CD14-positive monocyte (primary cell): ENCODE measurements around the gene ADNP2. TPM values are rescaled to one million over a fixed set of nuclear protein-coding genes. Genes with fewer than 3 reads are reported as not detected.

Experiments used
- DNase-seq, 3 donors: peaks; one replicate each; pipeline ENCODE4 v3.0.0-alpha.2; 2011 to 2022
- H2AFZ ChIP-seq: 2 replicates; pipeline ENCODE4 v1.6.0; 2012; ENCODE audit warnings: mild to moderate bottlenecking, low read depth, low read length, inconsistent platforms; ENCODE audit not compliant: insufficient read depth, poor library complexity, severe bottlenecking
- H3K27ac ChIP-seq, 2 donors: 1 replicate in 1 of 2; 2 replicates in 1 of 2; pipeline ENCODE4 v1.5.1; 2012 to 2013; ENCODE audit warnings: low read length in 2 of 2, control low read depth in 1 of 2, inconsistent platforms in 1 of 2, low read depth in 1 of 2, mild to moderate bottlenecking in 1 of 2
- H3K27me3 ChIP-seq, 2 donors: one replicate each; pipeline versions ENCODE4 v1.6.0 to v1.6.1; 2011 to 2013; ENCODE audit warnings: low read length in 2 of 2; ENCODE audit not compliant: control insufficient read depth in 2 of 2, insufficient read depth in 2 of 2
- H3K36me3 ChIP-seq, 2 donors: replicated peaks in 1 of 2; 1 replicate in 1 of 2; 2 replicates in 1 of 2; pipeline versions ENCODE4 v1.5.1 to v1.6.1; 2012 to 2013; ENCODE audit warnings: low read length in 2 of 2, control low read depth in 1 of 2, inconsistent platforms in 1 of 2, mild to moderate bottlenecking in 1 of 2; ENCODE audit not compliant: insufficient read depth in 2 of 2, control insufficient read depth in 1 of 2
- H3K4me1 ChIP-seq, 2 donors: 1 replicate in 1 of 2; 2 replicates in 1 of 2; pipeline versions ENCODE4 v1.5.1 to v1.6.1; 2012 to 2013; ENCODE audit warnings: low read length in 2 of 2, control low read depth in 1 of 2, inconsistent platforms in 1 of 2, mild to moderate bottlenecking in 1 of 2, moderate library complexity in 1 of 2; ENCODE audit not compliant: insufficient read depth in 2 of 2, control insufficient read depth in 1 of 2
- H3K4me2 ChIP-seq: replicated peaks from 2 replicates; pipeline ENCODE3; 2012; ENCODE audit warnings: low read length, moderate library complexity, mild to moderate bottlenecking; ENCODE audit not compliant: poor library complexity, severe bottlenecking; ENCODE audit errors: extremely low read depth
- H3K4me3 ChIP-seq, 3 experiments: fragments of 200-600 bp in 1 of 3; sonication (generic) in 1 of 3; replicated peaks in 1 of 3; 1 replicate in 2 of 3; 2 replicates in 1 of 3; pipeline ENCODE4 v1.5.1; 2011 to 2013; ENCODE audit warnings: low read length in 3 of 3, mild to moderate bottlenecking in 3 of 3, control low read depth in 2 of 3, low read depth in 2 of 3, inconsistent platforms in 1 of 3, moderate library complexity in 1 of 3
- H3K79me2 ChIP-seq: 2 replicates; pipeline ENCODE4 v1.6.0; 2012; ENCODE audit warnings: mild to moderate bottlenecking, control low read depth, inconsistent platforms, low read length, moderate library complexity; ENCODE audit not compliant: insufficient read depth
- H3K9ac ChIP-seq: 2 replicates; pipeline ENCODE4 v1.6.0; 2017; ENCODE audit warnings: low read length, mild to moderate bottlenecking; ENCODE audit not compliant: insufficient read depth, poor library complexity, severe bottlenecking
- H3K9me3 ChIP-seq, 2 donors: replicated peaks in 1 of 2; 1 replicate in 1 of 2; 2 replicates in 1 of 2; pipeline versions ENCODE4 v1.5.1 to v1.6.1; 2012 to 2013; ENCODE audit warnings: low read length in 2 of 2, control low read depth in 1 of 2; ENCODE audit not compliant: control insufficient read depth in 1 of 2, insufficient read depth in 1 of 2
- H4K20me1 ChIP-seq: 2 replicates; pipeline ENCODE4 v1.6.0; 2012; ENCODE audit warnings: mild to moderate bottlenecking, low read length, control low read depth, moderate library complexity; ENCODE audit not compliant: insufficient read depth
- H3K27ac Mint-ChIP-seq, 7 donors: one replicate each; pipeline ENCODE4 v1.8.0; 2020; ENCODE audit warnings: mild to moderate bottlenecking in 7 of 7, mixed read lengths in 7 of 7, moderate library complexity in 6 of 7, inconsistent platforms in 2 of 7
- H3K27me3 Mint-ChIP-seq, 3 donors: one replicate each; pipeline ENCODE4 v1.8.0; 2021 to 2022; ENCODE audit warnings: low read depth in 3 of 3, mild to moderate bottlenecking in 3 of 3, mixed read lengths in 3 of 3, moderate library complexity in 3 of 3, inconsistent platforms in 1 of 3
- H3K36me3 Mint-ChIP-seq, 2 donors: one replicate each; pipeline ENCODE4 v1.8.0; 2020; ENCODE audit warnings: mixed read lengths in 2 of 2, inconsistent platforms in 1 of 2, mild to moderate bottlenecking in 1 of 2
- H3K4me1 Mint-ChIP-seq: one replicate; pipeline ENCODE4 v1.8.0; 2020; ENCODE audit warnings: mild to moderate bottlenecking, mixed read lengths
- H3K4me3 Mint-ChIP-seq, 2 donors: one replicate each; pipeline ENCODE4 v1.8.0; 2020; ENCODE audit warnings: mild to moderate bottlenecking in 2 of 2, mixed read lengths in 2 of 2, moderate library complexity in 1 of 2
- H3K9me3 Mint-ChIP-seq, 7 donors: one replicate each; pipeline ENCODE4 v1.8.0; 2020 to 2022; ENCODE audit warnings: mixed read lengths in 7 of 7, mild to moderate bottlenecking in 6 of 7, moderate library complexity in 6 of 7, inconsistent platforms in 2 of 7
- CTCF ChIP-seq: fragments of 200-600 bp; IDR thresholded peaks from one replicate; pipeline ENCODE4 v1.8.0; 2022; ENCODE audit warnings: antibody characterized with exemption, mild to moderate bottlenecking
- WGBS: methylation state at CpG from one replicate; pipeline ENCODE4 v1.1.5; 2013; ENCODE audit warnings: missing lambda C conversion rate; ENCODE audit not compliant: insufficient coverage; 5-methylcytosine and 5-hydroxymethylcytosine counted together
- intact Hi-C, 2 donors: fragments of 100-400 bp; cut with micrococcal nuclease; formaldehyde crosslinking; loops; one replicate each; pipeline versions ENCODE4 v1.15.0 to v1.15.1; 2023
- polyA plus RNA-seq, 3 donors: library from polyadenylated mRNA; depleted of rRNA in 1 of 3; unstranded in 2 of 3; stranded (reverse) in 1 of 3; fragments of 300-500 nt in 2 of 3; fragments of >200 nt in 1 of 3; fragmentation: Illumina TruSeq in 2 of 3; gene quantifications; 1 replicate in 2 of 3; 2 replicates in 1 of 3; pipeline ENCODE4 v1.2.3, GENCODE V29; 2012 to 2021

Gene ADNP2
- polyA plus RNA-seq, 3 donors = 3.0 to 5.6 (median 3.6) TPM

GRCh38 chr18:80147037-80147417 is 38.0 kb downstream of the ADNP2 start:
- H3K9me3 ChIP-seq = no peaks in the 10 kb centered on the region
- H4K20me1 ChIP-seq = no peaks in the 10 kb centered on the region
- peak overlapping the region; percentile 74 for H2AFZ ChIP-seq
- H3K4me1 ChIP-seq = peaks cover 24 to 29% of the 10 kb centered on the region in 2 donors
- H3K79me2 ChIP-seq = no peaks in the 10 kb centered on the region
- Mint-ChIP-seq H3K36me3 (peaks cover 0 to 2% of the 10 kb centered on the region in 2 donors), H3K27me3 (peaks cover 11 to 18% (median 12%) of the 10 kb centered on the region in 3 donors), H3K4me1 (peaks cover 26% of the 10 kb centered on the region), H3K27ac (no peak overlapping the region), H3K4me3 (peak overlapping the region; percentile 85 to 93), H3K9me3 (peaks cover 0 to 2% (median 0%) of the 10 kb centered on the region in 7 donors)
- peaks cover 0 to 11% of the 10 kb centered on the region in 2 donors for H3K27me3 ChIP-seq
- peak overlapping the region; percentile 92 for H3K4me2 ChIP-seq
- peak overlapping the region; percentile 50 for H3K9ac ChIP-seq
- H3K36me3 ChIP-seq = no peaks in the 10 kb centered on the region
- intact Hi-C loops = loop anchor here (5.0 kb wide), 3 partner anchors 35 to 115 kb away; partner anchors contain the start of genes ADNP2 (in 1 of the 2) and RBFA (in 1 of the 2)
- WGBS = 26% methylated on average over 7 of the region's 12 CpGs
- peak overlapping the region; percentile 53 to 85 (median 54) for H3K4me3 ChIP-seq
- no peak for DNase-seq
- TF ChIP-seq CTCF = no peak
- H3K27ac ChIP-seq = no peak overlapping the region

- WGBS = 27% methylated on average over 46 of the region's 52 CpGs
- DNase-seq = peak; percentile 62 to 75 (median 70)
- intact Hi-C loops = loop anchor here (5.0 kb wide), 3 partner anchors 35 to 115 kb away; partner anchors contain the start of genes ADNP2 (in 1 of the 2) and RBFA (in 1 of the 2)
Measured at GRCh38 chr18:80147418-80148325, 38.6 kb downstream of the ADNP2 start.

More at GRCh38 chr18:80147418-80148325, 38.6 kb downstream of the ADNP2 start:
- Mint-ChIP-seq H3K27me3 (peaks cover 11 to 18% (median 12%) of the 10 kb centered on the region in 3 donors), H3K36me3 (peaks cover 0 to 2% of the 10 kb centered on the region in 2 donors), H3K27ac (peak overlapping the region in 6 of 7 donors; percentile 72 to 89 (median 86)), H3K4me1 (peaks cover 26% of the 10 kb centered on the region), H3K4me3 (peak overlapping the region; percentile 85 to 93), H3K9me3 (peaks cover 0 to 2% (median 0%) of the 10 kb centered on the region in 7 donors)
- Histone ChIP-seq H3K9me3 (no peaks in the 10 kb centered on the region), H2AFZ (peak overlapping the region; percentile 74), H3K27me3 (peaks cover 0 to 11% of the 10 kb centered on the region in 2 donors), H4K20me1 (no peaks in the 10 kb centered on the region), H3K4me3 (peak overlapping the region; percentile 53 to 85 (median 54)), H3K4me1 (peaks cover 24 to 29% of the 10 kb centered on the region in 2 donors), H3K4me2 (peak overlapping the region; percentile 92), H3K36me3 (no peaks in the 10 kb centered on the region), H3K27ac (peak overlapping the region; percentile 27 to 57), H3K79me2 (no peaks in the 10 kb centered on the region), H3K9ac (peak overlapping the region; percentile 50)
- TF ChIP-seq CTCF = no peak
